Measurements from ENCODE around the gene ERBB4.
"Not testable (repeated sequence)": the region's sequence is repeated elsewhere in the genome, so short reads cannot be mapped to it uniquely, and the experiment has no call there.

The ERBB4 gene

GRCh38 chr2:211611061-211611518 lies 927.5 kb downstream of the ERBB4 start:
- DNase-seq (ENCODE audit: low read depth) = no peak
- TF ChIP-seq CTCF (conservative IDR thresholded peaks at IDR 0.05; ENCODE audit: low read depth, low read length) = no peak
- H3K4me3 ChIP-seq (ENCODE audit: low read depth, low read length) = no peak overlapping the region

DNA sequence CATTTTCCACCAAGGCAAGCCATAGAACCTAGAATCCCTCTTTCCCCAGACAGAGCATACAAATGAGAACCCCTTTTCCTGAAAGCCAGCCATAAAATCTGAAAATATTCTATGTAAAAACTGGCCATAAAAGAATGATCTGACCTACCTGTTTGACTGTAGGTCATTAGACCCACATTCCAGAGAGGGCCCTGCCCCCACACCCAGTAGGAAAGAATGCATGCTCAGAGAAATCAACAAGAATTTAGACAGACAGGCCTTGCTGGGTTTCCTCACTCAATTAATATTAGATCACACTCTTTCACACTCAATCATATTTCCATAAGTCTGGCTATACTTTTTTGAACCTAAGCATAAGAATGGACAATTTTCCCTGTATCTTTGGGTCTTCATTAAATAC lies 929.5 kb downstream of the ERBB4 start:
- no peak overlapping the region for H3K4me3 ChIP-seq (ENCODE audit: low read depth, low read length)
- no peak for TF ChIP-seq CTCF (conservative IDR thresholded peaks at IDR 0.05; ENCODE audit: low read depth, low read length)
- no peak for DNase-seq (ENCODE audit: low read depth)

GRCh38 chr2:211599146-211599545 lies 939.5 kb downstream of the ERBB4 start:
- no peak for DNase-seq (ENCODE audit: low read depth)
- TF ChIP-seq CTCF (conservative IDR thresholded peaks at IDR 0.05; ENCODE audit: low read depth, low read length) = no peak
- H3K4me3 ChIP-seq (ENCODE audit: low read depth, low read length) = no peak overlapping the region

GRCh38 chr2:211598238-211598637 lies 940.4 kb downstream of the ERBB4 start:
- H3K4me3 ChIP-seq (ENCODE audit: low read depth, low read length) = no peak overlapping the region
- no peak for TF ChIP-seq CTCF (conservative IDR thresholded peaks at IDR 0.05; ENCODE audit: low read depth, low read length)
- no peak for DNase-seq (ENCODE audit: low read depth)

DNA sequence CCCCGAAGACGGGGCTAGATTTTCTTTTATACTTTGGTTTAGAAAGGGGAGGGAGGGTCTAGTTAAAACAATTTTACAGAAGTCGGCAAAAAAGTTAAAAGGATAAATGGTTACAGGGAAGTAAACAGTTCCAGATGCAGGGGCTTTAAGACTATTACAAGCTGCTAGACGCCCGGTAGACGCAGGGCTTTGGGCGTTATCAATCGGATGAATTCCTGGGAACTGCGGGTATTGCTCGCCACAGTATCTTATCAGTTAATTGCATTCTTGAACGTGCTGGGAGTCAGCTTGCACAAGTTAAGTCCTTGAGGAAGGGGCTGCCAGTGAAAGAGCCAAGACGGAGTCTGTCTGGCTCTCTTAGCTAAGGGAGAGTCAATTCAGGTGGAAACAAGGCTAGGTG lies 946.6 kb downstream of the ERBB4 start:
- not testable (repeated sequence) for H3K4me3 ChIP-seq (ENCODE audit: low read depth, low read length); DNase-seq (ENCODE audit: low read depth)

- no peak for TF ChIP-seq CTCF (conservative IDR thresholded peaks at IDR 0.05; ENCODE audit: low read depth, low read length)
- DNase-seq (ENCODE audit: low read depth) = no peak
- H3K4me3 ChIP-seq (ENCODE audit: low read depth, low read length) = no peak overlapping the region
Measured at GRCh38 chr2:211591426-211591825, 947.2 kb downstream of the ERBB4 start.

DNA sequence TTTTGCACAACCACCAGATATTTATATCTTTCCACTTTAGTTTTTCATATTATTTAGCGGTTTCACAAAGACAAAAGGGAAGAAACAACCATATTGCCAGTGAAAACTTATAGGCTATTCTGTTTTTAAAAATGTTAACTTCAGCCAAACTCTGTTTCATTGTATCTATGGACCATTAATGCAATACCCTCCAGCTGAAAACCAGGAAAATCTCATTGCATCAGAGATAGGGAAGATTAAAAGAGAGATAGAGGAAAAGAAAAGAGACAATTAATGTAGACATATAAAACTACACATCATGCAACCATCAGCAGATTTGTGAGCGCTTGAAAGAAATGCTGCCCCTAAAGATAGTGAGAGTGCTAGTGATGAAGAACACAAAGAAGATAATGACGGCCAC lies 970.2 kb downstream of the ERBB4 start:
- no peak overlapping the region for H3K4me3 ChIP-seq (ENCODE audit: low read depth, low read length)
- no peak for TF ChIP-seq CTCF (conservative IDR thresholded peaks at IDR 0.05; ENCODE audit: low read depth, low read length)
- DNase-seq (ENCODE audit: low read depth) = no peak

GRCh38 chr2:211564441-211564840 lies 974.2 kb downstream of the ERBB4 start:
- no peak for TF ChIP-seq CTCF (conservative IDR thresholded peaks at IDR 0.05; ENCODE audit: low read depth, low read length)
- no peak overlapping the region for H3K4me3 ChIP-seq (ENCODE audit: low read depth, low read length)
- no peak for DNase-seq (ENCODE audit: low read depth)

Measured in choroid plexus epithelial cell (primary cell).